RWPE1 (cell line): ENCODE data around the gene MET.

Experiments
- CTCF ChIA-PET: fragments of 350-600 bp; sonication (Branson Sonifier 250); formaldehyde crosslinking; extraction: SDS; loops from one replicate; lab custom pipeline; 2021; lab: Yijun Ruan, JAX
- POLR2A ChIA-PET: fragments of 400-600 bp; formaldehyde crosslinking; extraction: SDS; loops from one replicate; lab custom pipeline; 2020; ENCODE audit warnings: antibody characterized with exemption; ENCODE audit not compliant: low non-redundant PET; lab: Yijun Ruan, JAX
- DNase-seq: peaks from one replicate; pipeline ENCODE4 v3.0.0; 2012; ENCODE audit warnings: low spot score
- H3K27ac ChIP-seq: fragments of 450-650 bp; 2 replicates; pipeline ENCODE4 v1.5.1; 2017
- TF ChIP-seq, protein P1 (sequence below): fragments of 450-650 bp; conservative IDR thresholded peaks from 2 replicates; pipeline ENCODE4 v1.5.1; 2017; ENCODE audit warnings: low read depth, mild to moderate bottlenecking

The MET gene

GRCh38 chr7:116671681-116672595 is at the start of gene MET:
Gene MET, plus strand, starts transcription at chr7:116672196. Its CDS starts 26,889 bp downstream, at chr7:116699085.
- TF ChIP-seq, protein P1, sequence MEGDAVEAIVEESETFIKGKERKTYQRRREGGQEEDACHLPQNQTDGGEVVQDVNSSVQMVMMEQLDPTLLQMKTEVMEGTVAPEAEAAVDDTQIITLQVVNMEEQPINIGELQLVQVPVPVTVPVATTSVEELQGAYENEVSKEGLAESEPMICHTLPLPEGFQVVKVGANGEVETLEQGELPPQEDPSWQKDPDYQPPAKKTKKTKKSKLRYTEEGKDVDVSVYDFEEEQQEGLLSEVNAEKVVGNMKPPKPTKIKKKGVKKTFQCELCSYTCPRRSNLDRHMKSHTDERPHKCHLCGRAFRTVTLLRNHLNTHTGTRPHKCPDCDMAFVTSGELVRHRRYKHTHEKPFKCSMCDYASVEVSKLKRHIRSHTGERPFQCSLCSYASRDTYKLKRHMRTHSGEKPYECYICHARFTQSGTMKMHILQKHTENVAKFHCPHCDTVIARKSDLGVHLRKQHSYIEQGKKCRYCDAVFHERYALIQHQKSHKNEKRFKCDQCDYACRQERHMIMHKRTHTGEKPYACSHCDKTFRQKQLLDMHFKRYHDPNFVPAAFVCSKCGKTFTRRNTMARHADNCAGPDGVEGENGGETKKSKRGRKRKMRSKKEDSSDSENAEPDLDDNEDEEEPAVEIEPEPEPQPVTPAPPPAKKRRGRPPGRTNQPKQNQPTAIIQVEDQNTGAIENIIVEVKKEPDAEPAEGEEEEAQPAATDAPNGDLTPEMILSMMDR: peak; percentile 88
- peak; percentile 85 for DNase-seq
- CTCF ChIA-PET: interaction anchor here (0.5 to 1.7 kb wide), 15 partner anchors 15 to 432 kb away, joined by 3 to 10 read pairs (median 4); no protein-coding TSS in a partner anchor
- POLR2A ChIA-PET: no interaction called here
- peak within 1 kb of the TSS; percentile 97 for H3K27ac ChIP-seq

DNA sequence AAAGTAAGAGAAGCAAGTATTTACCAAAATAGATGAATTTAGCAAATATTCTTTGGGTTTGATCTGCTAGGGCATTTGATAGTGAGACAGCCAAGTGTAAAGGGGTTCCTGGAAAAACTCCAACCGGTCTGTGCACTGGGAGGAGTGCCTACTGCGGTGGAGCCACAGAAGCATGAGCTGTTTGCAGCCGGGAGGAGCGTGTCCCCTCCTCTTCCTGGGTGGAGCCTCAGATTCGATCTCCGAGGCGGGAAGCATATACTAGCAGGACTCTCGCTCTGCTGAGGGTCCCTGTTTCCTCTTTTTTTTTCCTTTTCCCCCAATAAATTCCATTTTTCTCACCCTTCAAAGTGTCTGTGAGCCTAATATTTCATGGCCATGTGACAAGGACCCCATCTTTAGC is 45.1 kb upstream of the MET start:
- ChIA-PET POLR2A (no interaction called here), CTCF (no interaction called here)
- DNase-seq: no peak
- TF ChIP-seq, protein P1: no peak
- H3K27ac ChIP-seq: no peak overlapping the region

GRCh38 chr7:116629051-116629463 is 42.9 kb upstream of the MET start:
- DNase-seq: peak; percentile 30
- TF ChIP-seq, protein P1: no peak
- CTCF ChIA-PET: no interaction called here
- POLR2A ChIA-PET: no interaction called here
- H3K27ac ChIP-seq: peak overlapping the region; percentile 80

GRCh38 chr7:116630357-116630756 is 41.6 kb upstream of the MET start:
- no peak overlapping the region for H3K27ac ChIP-seq
- TF ChIP-seq, protein P1: no peak
- ChIA-PET CTCF (interaction anchor here (0.6 to 0.7 kb wide), 2 partner anchors 157 to 450 kb away, joined by 3 read pairs; no protein-coding TSS in a partner anchor), POLR2A (no interaction called here)
- no peak for DNase-seq

DNA sequence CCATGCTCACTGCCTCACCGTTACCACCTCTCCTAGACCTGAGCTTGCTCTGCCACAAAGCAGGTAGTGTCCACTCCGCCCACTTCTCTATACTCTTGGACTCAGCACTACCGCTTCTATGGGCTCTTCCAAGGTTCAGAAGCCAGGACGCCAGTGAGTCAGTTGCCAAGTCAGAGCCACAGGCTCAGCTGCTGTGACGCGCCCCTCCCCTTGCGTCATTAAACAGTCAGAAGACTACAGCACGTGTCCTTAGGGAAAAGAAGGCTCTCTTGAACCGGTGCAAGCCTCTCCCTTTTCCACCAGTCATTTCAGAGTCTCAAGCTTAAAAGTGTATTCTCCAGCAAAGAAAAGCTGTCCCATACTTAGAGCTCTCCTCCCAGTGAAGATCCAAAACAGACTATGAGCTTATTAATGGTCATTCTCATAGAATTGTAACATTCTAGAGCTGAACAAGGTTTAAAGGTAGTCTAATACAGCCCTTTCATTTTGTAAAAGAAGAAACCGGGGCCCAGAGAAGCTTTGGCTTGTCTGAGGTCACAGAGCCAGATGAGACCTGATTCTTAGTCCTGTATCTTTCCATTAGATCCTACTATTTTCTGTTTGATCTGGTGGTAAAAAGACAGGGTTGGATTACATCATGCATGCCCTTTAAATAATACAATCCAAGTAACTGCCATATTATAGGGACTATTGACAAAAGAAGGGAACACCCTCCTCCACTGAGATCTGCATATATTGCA is 40.9 kb upstream of the MET start:
- ChIA-PET POLR2A (no interaction called here), CTCF (interaction anchor here (0.6 to 0.7 kb wide), 2 partner anchors 372 to 451 kb away, joined by 3 read pairs; no protein-coding TSS in a partner anchor)
- peak overlapping the region; percentile 78 for H3K27ac ChIP-seq
- TF ChIP-seq, protein P1: no peak
- DNase-seq: peak; percentile 87

- H3K27ac ChIP-seq: no peak overlapping the region
- no peak for DNase-seq
- ChIA-PET POLR2A (no interaction called here), CTCF (no interaction called here)
- TF ChIP-seq, protein P1: no peak
These were observed 40.3 kb upstream of the MET start for GRCh38 chr7:116631676-116632075.
